AG04450 (cell line): ENCODE measurements around the gene THAP11. TPM values are rescaled to one million over a fixed set of nuclear protein-coding genes. Genes with fewer than 3 reads are reported as not detected.

Experiments
- CTCF ChIA-PET: fragments of 300-600, 350-600 bp; formaldehyde crosslinking; extraction: SDS; loops from one replicate; lab custom pipeline; 2022; ENCODE audit warnings: antibody characterized with exemption, inconsistent platforms; lab: Charles Lee
- POLR2A ChIA-PET: fragments of 350-600 bp; formaldehyde crosslinking; extraction: SDS; loops from one replicate; lab custom pipeline; 2021; ENCODE audit warnings: antibody characterized with exemption, inconsistent platforms; lab: Yijun Ruan, JAX
- DNase-seq: peaks from one replicate; pipeline ENCODE4 v3.0.0-alpha.2; 2011; ENCODE audit warnings: low read depth, low spot score
- H3K27ac ChIP-seq: one replicate; pipeline ENCODE4 v1.5.1; 2012; ENCODE audit warnings: low read depth, low read length, control low read depth
- H3K27me3 ChIP-seq: one replicate; pipeline ENCODE4 v1.6.0; 2012; ENCODE audit warnings: low read length; ENCODE audit not compliant: control insufficient read depth, insufficient read depth
- H3K4me3 ChIP-seq: 2 replicates; pipeline ENCODE4 v1.5.1; 2011; ENCODE audit warnings: mild to moderate bottlenecking, low read depth, low read length, control low read depth
- H3K9me3 ChIP-seq: 2 replicates; pipeline ENCODE4 v1.5.1; 2012; ENCODE audit warnings: low read length; ENCODE audit not compliant: control insufficient read depth, insufficient read depth
- CTCF ChIP-seq: IDR thresholded peaks from 2 replicates; pipeline ENCODE4 v1.5.1; 2011; ENCODE audit warnings: low read depth, low read length, control low read depth, inconsistent platforms
- polyA plus RNA-seq: library from polyadenylated mRNA; depleted of rRNA; stranded (reverse); fragments of >200 nt; gene quantifications from 2 replicates; pipeline ENCODE4 v1.2.3, GENCODE V29; 2011

Gene THAP11
- polyA plus RNA-seq, 1 experiment, result 22.3 TPM

DNA sequence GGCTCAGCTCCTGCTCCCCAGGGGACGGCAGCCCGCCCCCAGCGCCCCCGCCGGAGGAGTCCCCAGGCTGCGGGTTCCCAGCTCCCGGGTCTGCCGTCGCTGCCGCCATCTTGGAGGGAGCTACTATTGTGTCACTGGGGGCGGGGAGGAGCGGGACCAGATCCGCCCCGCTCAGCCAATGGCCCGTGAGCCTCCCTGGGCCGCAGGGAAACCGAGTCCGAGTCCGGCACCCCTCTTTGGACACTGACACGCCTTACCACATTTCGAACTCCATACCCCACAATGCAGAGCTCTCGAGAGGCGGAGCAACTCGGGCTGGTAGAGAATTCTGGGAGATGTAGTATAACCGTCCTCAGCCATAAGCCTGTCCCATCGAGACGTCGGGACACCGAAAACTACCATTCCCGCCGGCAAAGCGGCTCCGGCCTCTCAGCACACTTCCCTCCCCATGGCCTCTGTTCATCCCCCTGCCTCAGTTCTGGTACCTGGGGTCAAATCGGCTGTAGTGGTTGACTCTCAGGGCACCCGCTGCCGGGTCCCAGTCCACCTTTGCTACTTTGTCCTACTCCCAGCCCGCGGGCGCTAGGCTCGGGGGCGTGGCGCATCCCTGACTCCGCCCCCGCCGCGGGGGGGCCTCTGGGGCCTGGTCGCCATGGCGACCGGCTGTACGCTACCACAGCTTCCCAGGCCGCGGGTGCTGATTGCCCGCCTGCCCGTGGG is 35.5 kb upstream of the THAP11 start, which contains the start of the genes RANBP10 and TSNAXIP1:
RANBP10 (minus strand) TSS at position 133 of the 720 bp plus-strand sequence; CDS start at position 109, 24 bp downstream.
TSNAXIP1 (plus strand) TSS at position 462 of the 720 bp plus-strand sequence. CDS start 261 bp downstream, outside the sequence.
- Histone ChIP-seq H3K9me3 (no peaks in the 10 kb centered on the region), H3K4me3 (peak within 1 kb of the TSS; percentile 95), H3K27me3 (no peaks in the 10 kb centered on the region), H3K27ac (no peak within 1 kb of the TSS)
- DNase-seq, result peak; percentile 97
- ChIA-PET CTCF (interaction anchor here (1.5 to 3.2 kb wide), 2 partner anchors 10 to 134 kb away, joined by 8 to 41 read pairs; no protein-coding TSS in a partner anchor), POLR2A (interaction anchor here (0.6 to 1.2 kb wide), 15 partner anchors 9 to 285 kb away, joined by 3 to 8 read pairs (median 3); partner anchors contain the start of genes CTCF, GFOD2 and NUTF2)
- TF ChIP-seq CTCF, result no peak

DNA sequence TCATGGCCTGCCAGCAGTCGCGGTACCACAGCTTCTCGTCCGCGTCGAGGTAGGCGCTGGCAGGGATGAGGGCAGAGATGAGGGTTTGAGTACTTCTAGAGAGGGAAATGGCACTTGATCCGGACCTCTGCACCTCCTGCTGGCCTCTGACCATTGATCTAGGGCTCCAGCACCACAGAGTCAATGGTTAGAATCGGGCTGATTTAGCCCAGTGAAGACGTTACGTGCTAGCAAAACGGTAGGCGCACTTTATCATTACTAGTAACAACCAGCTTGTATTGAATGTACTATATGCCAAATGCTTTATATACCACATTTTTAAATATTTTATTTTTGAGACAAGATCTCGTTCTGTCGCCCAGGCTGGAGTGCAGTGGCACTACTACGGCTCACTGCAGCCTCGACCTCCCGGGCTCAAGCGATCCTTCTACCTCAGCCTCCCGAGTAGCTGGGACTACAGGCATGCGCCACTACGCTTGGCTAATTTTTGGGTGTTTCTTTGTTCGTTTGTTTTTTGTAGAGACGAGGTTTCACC is 34.9 kb upstream of the THAP11 start:
- peak; percentile 25; the same call in 1 of the 2 replicates for TF ChIP-seq CTCF
- Histone ChIP-seq H3K4me3 (peak overlapping the region; percentile 84), H3K27ac (no peak overlapping the region), H3K9me3 (no peaks in the 10 kb centered on the region), H3K27me3 (no peaks in the 10 kb centered on the region)
- CTCF ChIA-PET, result interaction anchor here (1.5 to 3.2 kb wide), 2 partner anchors 9 to 134 kb away, joined by 8 to 41 read pairs; no protein-coding TSS in a partner anchor
- POLR2A ChIA-PET, result interaction anchor here (0.6 to 1.2 kb wide), 10 partner anchors 8 to 244 kb away, joined by 3 to 8 read pairs (median 4); partner anchors contain the start of genes CTCF, GFOD2 and NUTF2
- no peak for DNase-seq

DNA sequence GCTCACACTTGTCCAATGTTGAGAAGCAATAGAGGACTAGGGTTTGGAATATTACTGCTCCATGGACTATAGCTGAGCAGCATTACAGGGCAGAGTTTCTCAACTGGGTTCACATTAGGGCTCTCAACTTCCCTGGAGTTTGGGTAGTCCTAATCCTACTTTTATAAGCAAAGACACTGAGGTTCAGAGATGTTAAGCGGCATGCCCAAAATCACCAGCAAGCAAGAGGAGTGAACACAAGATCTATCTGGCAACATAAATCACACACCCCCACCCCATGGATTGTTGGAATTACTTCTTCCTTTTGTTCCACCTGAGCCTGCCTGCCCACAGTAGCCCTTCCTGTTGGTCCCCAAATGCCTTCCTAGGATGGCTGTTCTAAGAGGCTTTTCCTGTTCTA is 30.2 kb upstream of the THAP11 start:
- no peak overlapping the region for H3K27ac ChIP-seq
- ChIA-PET CTCF (no interaction called here), POLR2A (no interaction called here)
- no peak overlapping the region for H3K4me3 ChIP-seq
- no peak for TF ChIP-seq CTCF
- no peaks in the 10 kb centered on the region for H3K27me3 ChIP-seq
- no peak for DNase-seq
- no peaks in the 10 kb centered on the region for H3K9me3 ChIP-seq

- DNase-seq, result no peak
- Histone ChIP-seq H3K9me3 (no peaks in the 10 kb centered on the region), H3K27me3 (no peaks in the 10 kb centered on the region), H3K4me3 (no peak overlapping the region), H3K27ac (no peak overlapping the region)
- ChIA-PET CTCF (interaction anchor here (3.1 kb wide), 1 partner anchor 115 kb away, joined by 23 read pairs; no protein-coding TSS in a partner anchor), POLR2A (no interaction called here)
- no peak for TF ChIP-seq CTCF
These were observed 27.6 kb upstream of the THAP11 start for GRCh38 chr16:67814567-67814966.
